ENCODE measurements around the gene WWTR1. TPM values are rescaled to one million over a fixed set of nuclear protein-coding genes. Genes with fewer than 3 reads are reported as not detected.
A peak's percentile ranks its signal among the peaks of the same experiment; 100 is the strongest.

The WWTR1 gene
- total and polyA plus RNA-seq, 9 donors, result 35.5 to 88.5 (median 74.7) TPM

- Histone ChIP-seq H3K36me3 (ENCODE audit: control insufficient read depth, insufficient read depth, low read length) (no peaks in the 10 kb centered on the region), H3K4me1 (ENCODE audit: control insufficient read depth, insufficient read depth, low read length) (no peaks in the 10 kb centered on the region), H3K27ac (ENCODE audit: low read length) (no peak overlapping the region), H3K27me3 (ENCODE audit: control insufficient read depth, insufficient read depth, low read length) (no peaks in the 10 kb centered on the region), H3K4me3 (ENCODE audit: low read length) (no peak overlapping the region), H3K9me3 (replicated peaks; ENCODE audit: control insufficient read depth, low read depth, low read length) (no peaks in the 10 kb centered on the region)
- DNase-seq, result no peak
- WGBS (ENCODE audit: insufficient coverage), result 88% methylated on average over 2 of the region's 2 CpGs
Measured at GRCh38 chr3:149686996-149687395, 29.2 kb upstream of the WWTR1 start.

- no peaks in the 10 kb centered on the region for H3K36me3 ChIP-seq (ENCODE audit: control insufficient read depth, insufficient read depth, low read length)
- 80% methylated on average over 1 of the region's 7 CpGs for WGBS (ENCODE audit: insufficient coverage)
- H3K9me3 ChIP-seq (replicated peaks; ENCODE audit: control insufficient read depth, low read depth, low read length), result no peaks in the 10 kb centered on the region
- H3K4me1 ChIP-seq (ENCODE audit: control insufficient read depth, insufficient read depth, low read length), result no peaks in the 10 kb centered on the region
- no peak overlapping the region for H3K4me3 ChIP-seq (ENCODE audit: low read length)
- peak; percentile 16 for DNase-seq
- no peak overlapping the region for H3K27ac ChIP-seq (ENCODE audit: low read length)
- H3K27me3 ChIP-seq (ENCODE audit: control insufficient read depth, insufficient read depth, low read length), result no peaks in the 10 kb centered on the region
Measured at GRCh38 chr3:149678351-149678950, 20.6 kb upstream of the WWTR1 start.

- Histone ChIP-seq H3K27me3 (ENCODE audit: control insufficient read depth, insufficient read depth, low read length) (peaks cover 2% of the 10 kb centered on the region), H3K9me3 (replicated peaks; ENCODE audit: control insufficient read depth, low read depth, low read length) (no peaks in the 10 kb centered on the region), H3K4me1 (ENCODE audit: control insufficient read depth, insufficient read depth, low read length) (no peaks in the 10 kb centered on the region), H3K4me3 (ENCODE audit: low read length) (no peak overlapping the region), H3K36me3 (ENCODE audit: control insufficient read depth, insufficient read depth, low read length) (no peaks in the 10 kb centered on the region), H3K27ac (ENCODE audit: low read length) (no peak overlapping the region)
- no CpG with 5 or more reads among the region's 1 CpG for WGBS (ENCODE audit: insufficient coverage)
- DNase-seq, result no peak
Measured at GRCh38 chr3:149673393-149673792, 15.6 kb upstream of the WWTR1 start.

GRCh38 chr3:149670742-149671492 lies 13.1 kb upstream of the WWTR1 start:
- 36% methylated on average over 4 of the region's 10 CpGs for WGBS (ENCODE audit: insufficient coverage)
- DNase-seq, result no peak

GRCh38 chr3:149667576-149667975 lies 9.8 kb upstream of the WWTR1 start:
- Histone ChIP-seq H3K9me3 (replicated peaks; ENCODE audit: control insufficient read depth, low read depth, low read length) (no peaks in the 10 kb centered on the region), H3K4me1 (ENCODE audit: control insufficient read depth, insufficient read depth, low read length) (no peaks in the 10 kb centered on the region), H3K27ac (ENCODE audit: low read length) (no peak overlapping the region), H3K36me3 (ENCODE audit: control insufficient read depth, insufficient read depth, low read length) (no peaks in the 10 kb centered on the region), H3K27me3 (ENCODE audit: control insufficient read depth, insufficient read depth, low read length) (peaks cover 2% of the 10 kb centered on the region), H3K4me3 (ENCODE audit: low read length) (no peak overlapping the region)
- 100% methylated on average over 1 of the region's 2 CpGs for WGBS (ENCODE audit: insufficient coverage)
- DNase-seq, result no peak

More at GRCh38 chr3:149670742-149671492, 13.1 kb upstream of the WWTR1 start:
- H3K4me3 ChIP-seq (ENCODE audit: low read length), result no peak overlapping the region
- H3K27ac ChIP-seq (ENCODE audit: low read length), result no peak overlapping the region
- no peaks in the 10 kb centered on the region for H3K36me3 ChIP-seq (ENCODE audit: control insufficient read depth, insufficient read depth, low read length)
- no peaks in the 10 kb centered on the region for H3K4me1 ChIP-seq (ENCODE audit: control insufficient read depth, insufficient read depth, low read length)
- no peaks in the 10 kb centered on the region for H3K9me3 ChIP-seq (replicated peaks; ENCODE audit: control insufficient read depth, low read depth, low read length)
- H3K27me3 ChIP-seq (ENCODE audit: control insufficient read depth, insufficient read depth, low read length), result peaks cover 2% of the 10 kb centered on the region

GRCh38 chr3:149663966-149664365 lies 6.1 kb upstream of the WWTR1 start:
- Histone ChIP-seq H3K4me1 (ENCODE audit: control insufficient read depth, insufficient read depth, low read length) (peaks cover 7% of the 10 kb centered on the region), H3K36me3 (ENCODE audit: control insufficient read depth, insufficient read depth, low read length) (no peaks in the 10 kb centered on the region), H3K4me3 (ENCODE audit: low read length) (no peak overlapping the region), H3K27me3 (ENCODE audit: control insufficient read depth, insufficient read depth, low read length) (no peaks in the 10 kb centered on the region), H3K9me3 (replicated peaks; ENCODE audit: control insufficient read depth, low read depth, low read length) (no peaks in the 10 kb centered on the region), H3K27ac (ENCODE audit: low read length) (no peak overlapping the region)
- no CpG with 5 or more reads among the region's 1 CpG for WGBS (ENCODE audit: insufficient coverage)
- DNase-seq, result no peak

GRCh38 chr3:149662240-149662887 lies 4.5 kb upstream of the WWTR1 start:
- Histone ChIP-seq H3K27ac (ENCODE audit: low read length) (no peak overlapping the region), H3K9me3 (replicated peaks; ENCODE audit: control insufficient read depth, low read depth, low read length) (no peaks in the 10 kb centered on the region), H3K4me1 (ENCODE audit: control insufficient read depth, insufficient read depth, low read length) (peaks cover 13% of the 10 kb centered on the region), H3K27me3 (ENCODE audit: control insufficient read depth, insufficient read depth, low read length) (peaks cover 2% of the 10 kb centered on the region), H3K36me3 (ENCODE audit: control insufficient read depth, insufficient read depth, low read length) (no peaks in the 10 kb centered on the region), H3K4me3 (ENCODE audit: low read length) (no peak overlapping the region)
- WGBS (ENCODE audit: insufficient coverage), result 70% methylated on average over 3 of the region's 4 CpGs
- DNase-seq, result no peak

- Histone ChIP-seq H3K27me3 (ENCODE audit: control insufficient read depth, insufficient read depth, low read length) (peaks cover 5% of the 10 kb centered on the region), H3K4me1 (ENCODE audit: control insufficient read depth, insufficient read depth, low read length) (peaks cover 19% of the 10 kb centered on the region), H3K9me3 (replicated peaks; ENCODE audit: control insufficient read depth, low read depth, low read length) (no peaks in the 10 kb centered on the region), H3K36me3 (ENCODE audit: control insufficient read depth, insufficient read depth, low read length) (no peaks in the 10 kb centered on the region), H3K4me3 (ENCODE audit: low read length) (no peak overlapping the region), H3K27ac (ENCODE audit: low read length) (no peak overlapping the region)
- DNase-seq, result no peak
- WGBS (ENCODE audit: insufficient coverage), result no CpG with 5 or more reads among the region's 1 CpG
Measured at GRCh38 chr3:149660462-149660861, 2.6 kb upstream of the WWTR1 start.

GRCh38 chr3:149658744-149659497 lies 1.1 kb upstream of the WWTR1 start:
- WGBS (ENCODE audit: insufficient coverage), result 75% methylated on average over 2 of the region's 24 CpGs
- Histone ChIP-seq H3K4me3 (ENCODE audit: low read length) (peak overlapping the region; percentile 95), H3K27me3 (ENCODE audit: control insufficient read depth, insufficient read depth, low read length) (peaks cover 5% of the 10 kb centered on the region), H3K36me3 (ENCODE audit: control insufficient read depth, insufficient read depth, low read length) (peaks cover 3% of the 10 kb centered on the region), H3K9me3 (replicated peaks; ENCODE audit: control insufficient read depth, low read depth, low read length) (no peaks in the 10 kb centered on the region), H3K27ac (ENCODE audit: low read length) (peak overlapping the region; percentile 99), H3K4me1 (ENCODE audit: control insufficient read depth, insufficient read depth, low read length) (peaks cover 21% of the 10 kb centered on the region)
- no peak for DNase-seq
